PC-9 (cell line): Measurements from ENCODE around the gene ALK. TPM values are rescaled to one million over a fixed set of nuclear protein-coding genes. Genes with fewer than 3 reads are reported as not detected.

ENCODE experiments used
- BruUV-seq: library from RNA; stranded (reverse); fragments of 400-500 nt; replicated peaks from 2 replicates; lab custom pipeline; 2021; lab: Mats Ljungman, UMichigan
- CTCF ChIA-PET: fragments of 300-600 bp; sonication (Branson Sonifier 250); formaldehyde crosslinking; loops from one replicate; lab custom pipeline; 2022; ENCODE audit warnings: antibody characterized with exemption; lab: Charles Lee
- POLR2A ChIA-PET: fragments of 300-600 bp; sonication (Branson Sonifier 250); formaldehyde crosslinking; loops from one replicate; lab custom pipeline; 2022; ENCODE audit warnings: antibody characterized with exemption; ENCODE audit not compliant: unreplicated experiment; lab: Charles Lee
- DNase-seq, 2 experiments: peaks; one replicate each; pipeline versions ENCODE4 v3.0.0 to v3.0.0-alpha.2; 2015 to 2022; ENCODE audit warnings: mixed read lengths in 1 of 2
- H2AFZ ChIP-seq: fragments of 200-600 bp; sonication (generic); 2 replicates; pipeline ENCODE4 v1.8.1; 2017; ENCODE audit warnings: antibody characterized with exemption
- H3F3A ChIP-seq: fragments of 200-600 bp; sonication (generic); 2 replicates; pipeline ENCODE4 v1.8.1; 2017; ENCODE audit warnings: antibody characterized with exemption, mild to moderate bottlenecking, low read depth; ENCODE audit not compliant: insufficient read depth
- H3K27ac ChIP-seq: fragments of 200-600 bp; sonication (generic); 2 replicates; pipeline ENCODE4 v1.6.1; 2016; ENCODE audit warnings: mixed run types
- H3K27me3 ChIP-seq: fragments of 200-600 bp; sonication (generic); 2 replicates; pipeline ENCODE4 v1.6.1; 2016; ENCODE audit warnings: low read depth, mixed run types; ENCODE audit not compliant: insufficient read depth
- H3K36me3 ChIP-seq: fragments of 200-600 bp; sonication (generic); 2 replicates; pipeline ENCODE4 v1.6.1; 2016; ENCODE audit warnings: low read depth, mixed run types
- H3K4me1 ChIP-seq: fragments of 200-600 bp; sonication (generic); replicated peaks from 2 replicates; pipeline ENCODE4 v1.6.1; 2016; ENCODE audit warnings: mixed run types; ENCODE audit not compliant: insufficient read depth
- H3K4me2 ChIP-seq: fragments of 200-600 bp; sonication (generic); 2 replicates; pipeline ENCODE4 v1.6.1; 2017; ENCODE audit warnings: mixed run types
- H3K4me3 ChIP-seq: fragments of 200-600 bp; sonication (generic); 2 replicates; pipeline ENCODE4 v1.6.1; 2016; ENCODE audit warnings: mixed run types
- H3K79me2 ChIP-seq: fragments of 200-600 bp; sonication (generic); 2 replicates; pipeline ENCODE4 v1.6.1; 2017; ENCODE audit warnings: low read depth, mixed run types
- H3K9me2 ChIP-seq: fragments of 200-600 bp; sonication (generic); 2 replicates; pipeline ENCODE4 v1.8.1; 2017; ENCODE audit warnings: mild to moderate bottlenecking; ENCODE audit not compliant: insufficient read depth
- H3K9me3 ChIP-seq: fragments of 200-600 bp; sonication (generic); 2 replicates; pipeline ENCODE4 v1.8.1; 2016; ENCODE audit warnings: low read depth; ENCODE audit not compliant: insufficient read depth
- H4K20me1 ChIP-seq: fragments of 200-600 bp; sonication (generic); 2 replicates; pipeline ENCODE4 v1.8.1; 2017; ENCODE audit not compliant: insufficient read depth
- EZH2 ChIP-seq: fragments of 200-600 bp; sonication (generic); IDR thresholded peaks from 2 replicates; pipeline ENCODE4 v1.8.0; 2017; ENCODE audit warnings: antibody characterized with exemption, low read depth
- intact Hi-C: fragments of 100-400 bp; cut with micrococcal nuclease; formaldehyde crosslinking; loops from one replicate; pipeline ENCODE4 v1.10.0; 2022; ENCODE audit not compliant: unreplicated experiment
- total RNA-seq: library from RNA; stranded (reverse); gene quantifications from 2 replicates; pipeline ENCODE4 v1.2.3, GENCODE V29; 2021
- TF ChIP-seq, protein P1 (sequence below): fragments of 200-600 bp; sonication (generic); conservative IDR thresholded peaks from 2 replicates; pipeline ENCODE4 v1.6.1; 2017; ENCODE audit warnings: mixed run types, antibody characterized with exemption, mild to moderate bottlenecking, moderate library complexity

ALK gene
- total RNA-seq, 1 experiment from 2014 or later = not detected

DNA sequence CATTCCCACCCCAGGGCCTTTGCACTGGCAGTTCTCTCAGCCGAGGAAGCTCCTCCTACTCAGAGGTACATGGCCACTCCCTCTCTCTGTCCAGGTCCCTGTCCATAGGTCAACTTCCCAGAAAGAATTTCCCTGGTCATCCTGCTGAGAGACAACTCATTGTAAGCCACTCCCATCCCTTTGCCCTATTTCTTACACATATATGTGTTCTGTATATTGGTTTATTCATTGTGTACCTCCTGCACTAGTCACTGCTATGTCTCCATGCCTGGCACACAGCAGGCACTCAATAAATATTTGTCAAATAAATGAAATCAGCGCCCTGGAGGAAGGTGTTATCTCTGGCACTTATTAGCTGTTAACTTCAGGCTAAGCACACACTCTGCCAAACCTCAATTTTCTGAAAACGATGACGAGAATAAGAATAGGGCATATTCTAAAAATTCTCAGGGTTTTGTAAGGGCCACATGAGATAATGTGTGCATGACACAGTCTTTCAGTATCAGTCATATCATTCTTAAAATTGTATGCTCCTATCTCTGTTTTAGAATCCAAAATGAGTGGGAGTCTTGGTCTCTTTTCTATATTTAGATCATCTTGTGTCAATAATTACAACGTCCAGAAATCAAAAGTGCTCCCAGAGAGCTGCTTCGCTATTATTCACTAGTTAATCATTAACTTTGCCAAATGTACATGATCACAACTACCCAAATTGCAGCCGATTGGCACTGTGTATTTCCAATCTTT lies 198.0 kb downstream of the ALK start:
- H3K4me2 ChIP-seq = no peak overlapping the region
- H2AFZ ChIP-seq = no peak overlapping the region
- H3K36me3 ChIP-seq = no peaks in the 10 kb centered on the region
- no peaks in the 10 kb centered on the region for H3K9me2 ChIP-seq
- H4K20me1 ChIP-seq = no peaks in the 10 kb centered on the region
- no TSS peak for BruUV-seq
- intact Hi-C loops = no loop called here
- ChIA-PET CTCF (no interaction called here), POLR2A (no interaction called here)
- H3K9me3 ChIP-seq = no peaks in the 10 kb centered on the region
- no peaks in the 10 kb centered on the region for H3K4me1 ChIP-seq
- no peaks in the 10 kb centered on the region for H3F3A ChIP-seq
- H3K79me2 ChIP-seq = no peaks in the 10 kb centered on the region
- DNase-seq = no peak
- peaks cover 25% of the 10 kb centered on the region for H3K27me3 ChIP-seq
- no peak overlapping the region for H3K27ac ChIP-seq
- TF ChIP-seq EZH2 = no peak
- TF ChIP-seq, protein P1, sequence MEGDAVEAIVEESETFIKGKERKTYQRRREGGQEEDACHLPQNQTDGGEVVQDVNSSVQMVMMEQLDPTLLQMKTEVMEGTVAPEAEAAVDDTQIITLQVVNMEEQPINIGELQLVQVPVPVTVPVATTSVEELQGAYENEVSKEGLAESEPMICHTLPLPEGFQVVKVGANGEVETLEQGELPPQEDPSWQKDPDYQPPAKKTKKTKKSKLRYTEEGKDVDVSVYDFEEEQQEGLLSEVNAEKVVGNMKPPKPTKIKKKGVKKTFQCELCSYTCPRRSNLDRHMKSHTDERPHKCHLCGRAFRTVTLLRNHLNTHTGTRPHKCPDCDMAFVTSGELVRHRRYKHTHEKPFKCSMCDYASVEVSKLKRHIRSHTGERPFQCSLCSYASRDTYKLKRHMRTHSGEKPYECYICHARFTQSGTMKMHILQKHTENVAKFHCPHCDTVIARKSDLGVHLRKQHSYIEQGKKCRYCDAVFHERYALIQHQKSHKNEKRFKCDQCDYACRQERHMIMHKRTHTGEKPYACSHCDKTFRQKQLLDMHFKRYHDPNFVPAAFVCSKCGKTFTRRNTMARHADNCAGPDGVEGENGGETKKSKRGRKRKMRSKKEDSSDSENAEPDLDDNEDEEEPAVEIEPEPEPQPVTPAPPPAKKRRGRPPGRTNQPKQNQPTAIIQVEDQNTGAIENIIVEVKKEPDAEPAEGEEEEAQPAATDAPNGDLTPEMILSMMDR = no peak
- H3K4me3 ChIP-seq = no peak overlapping the region

DNA sequence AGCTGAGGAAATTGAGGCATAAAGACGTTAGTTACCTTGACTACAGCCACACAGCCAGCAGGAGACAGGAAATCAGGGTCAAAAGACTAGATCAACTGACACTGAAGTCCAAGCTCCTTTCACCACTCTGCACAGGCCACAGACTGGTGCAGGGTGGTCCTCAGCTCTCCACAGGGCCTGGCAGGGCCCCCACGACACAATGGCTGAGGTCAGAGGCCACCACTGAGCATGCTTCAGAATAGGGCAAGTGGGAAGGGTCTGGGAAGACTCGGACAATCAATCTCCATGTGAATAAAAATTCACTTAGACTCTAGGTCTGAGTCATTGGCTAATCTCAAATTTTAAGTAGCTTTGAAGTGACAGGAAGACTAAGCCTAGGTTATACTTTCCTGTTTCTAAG lies 201.7 kb downstream of the ALK start:
- H3K4me3 ChIP-seq = no peak overlapping the region
- CTCF ChIA-PET = no interaction called here
- no peak overlapping the region for H3K4me2 ChIP-seq
- no peaks in the 10 kb centered on the region for H3K79me2 ChIP-seq
- H4K20me1 ChIP-seq = no peaks in the 10 kb centered on the region
- H3K4me1 ChIP-seq = no peaks in the 10 kb centered on the region
- intact Hi-C loops = no loop called here
- POLR2A ChIA-PET = no interaction called here
- no peaks in the 10 kb centered on the region for H3K9me2 ChIP-seq
- H3K27me3 ChIP-seq = peaks cover 34% of the 10 kb centered on the region
- no peak overlapping the region for H2AFZ ChIP-seq
- H3K36me3 ChIP-seq = no peaks in the 10 kb centered on the region
- no peaks in the 10 kb centered on the region for H3K9me3 ChIP-seq
- no peak for DNase-seq
- H3F3A ChIP-seq = no peaks in the 10 kb centered on the region
- TF ChIP-seq, protein P1 = no peak
- no peak for TF ChIP-seq EZH2
- BruUV-seq = no TSS peak
- H3K27ac ChIP-seq = no peak overlapping the region

DNA sequence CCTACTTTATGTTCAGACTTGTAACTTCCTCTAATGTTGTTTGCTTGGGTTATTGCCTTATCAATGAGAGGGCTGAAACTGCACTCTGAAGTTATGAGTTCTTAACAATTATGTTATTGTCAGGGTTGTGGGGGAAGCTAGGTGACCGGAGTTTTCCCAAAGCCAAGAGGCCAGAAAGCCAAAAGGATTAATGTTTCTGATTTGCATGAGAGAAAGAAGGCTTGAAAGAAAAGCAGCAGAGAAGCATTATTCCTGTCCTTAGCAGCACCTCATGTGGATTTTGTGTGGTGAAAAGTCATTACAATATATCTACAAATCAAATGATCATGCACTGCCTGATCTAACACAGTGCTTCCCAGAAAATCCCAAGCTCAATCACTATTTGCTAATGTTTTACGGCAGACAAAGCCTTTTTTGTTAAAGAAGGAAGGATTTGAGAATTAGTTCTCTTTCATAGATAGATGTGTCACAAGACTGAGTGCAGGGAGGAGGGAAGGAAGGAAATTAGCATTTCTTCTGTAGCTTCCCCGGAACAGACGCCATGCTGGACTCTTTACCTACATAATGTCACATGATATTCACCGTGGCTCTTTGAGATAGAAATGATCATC lies 203.2 kb downstream of the ALK start:
- ChIA-PET POLR2A (no interaction called here), CTCF (no interaction called here)
- Histone ChIP-seq H3K9me2 (no peaks in the 10 kb centered on the region), H3K36me3 (no peaks in the 10 kb centered on the region), H4K20me1 (no peaks in the 10 kb centered on the region), H2AFZ (no peak overlapping the region), H3K4me1 (no peaks in the 10 kb centered on the region), H3K9me3 (no peaks in the 10 kb centered on the region), H3K79me2 (no peaks in the 10 kb centered on the region), H3K27me3 (peaks cover 38% of the 10 kb centered on the region), H3F3A (no peaks in the 10 kb centered on the region), H3K4me3 (no peak overlapping the region), H3K4me2 (no peak overlapping the region), H3K27ac (no peak overlapping the region)
- intact Hi-C loops = no loop called here
- TF ChIP-seq EZH2 = no peak
- TF ChIP-seq, protein P1 = no peak
- no TSS peak for BruUV-seq
- no peak for DNase-seq
